Brain microvascular endothelial cell (primary cell): ENCODE measurements around the gene SH3BP4.

Source experiments
- DNase-seq: peaks from one replicate; pipeline ENCODE4 v3.0.0-alpha.2; 2020
- H3K27ac ChIP-seq: fragments of 250-450 bp; sonication (Bioruptor Pico); 2 replicates; pipeline ENCODE4 v1.5.1; 2020; ENCODE audit warnings: mild to moderate bottlenecking, moderate library complexity
- H3K27me3 ChIP-seq: fragments of 250-450 bp; sonication (Bioruptor Pico); replicated peaks from 2 replicates; pipeline ENCODE4 v1.5.1; 2020; ENCODE audit warnings: mild to moderate bottlenecking
- H3K36me3 ChIP-seq: fragments of 250-450 bp; sonication (Bioruptor Pico); replicated peaks from 2 replicates; pipeline ENCODE4 v1.5.1; 2020; ENCODE audit warnings: mild to moderate bottlenecking
- H3K4me3 ChIP-seq: 2 replicates; pipeline ENCODE4 v1.5.1; 2011; ENCODE audit warnings: low read depth, mild to moderate bottlenecking, control low read depth, low read length, moderate library complexity
- in situ Hi-C: cut with HindIII; loops from 2 replicates; pipeline ENCODE4 v1.10.0; 2017; ENCODE audit warnings: low sequenced_read_pairs, low pct_ligation_motif_present
- TF ChIP-seq, protein P1 (sequence below): IDR thresholded peaks from 2 replicates; pipeline ENCODE4 v1.5.1; 2011; ENCODE audit warnings: low read depth, mild to moderate bottlenecking, moderate library complexity, low read length, control low read depth, inconsistent platforms; ENCODE audit errors: missing control alignments

SH3BP4 gene

DNA sequence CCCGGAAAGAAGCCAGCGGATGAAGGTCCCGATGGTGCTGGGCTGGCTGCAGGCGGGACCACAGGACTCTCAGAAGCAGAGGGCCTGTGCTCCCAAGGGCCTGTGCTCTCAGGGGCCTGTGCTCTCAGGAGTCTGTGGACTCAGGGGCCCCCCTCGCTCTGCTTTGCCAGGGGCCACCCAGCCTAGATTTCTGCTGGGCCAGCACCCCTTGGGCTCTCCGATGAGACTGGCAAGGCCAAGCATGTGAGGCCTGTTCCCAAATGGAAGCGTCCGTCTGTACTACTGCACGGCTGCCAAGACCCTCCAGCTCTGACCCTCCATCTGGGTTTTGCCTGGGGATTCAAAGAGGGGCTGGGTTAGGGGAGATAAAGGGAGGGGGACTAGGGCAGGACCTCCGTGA, 54.6 kb downstream of the SH3BP4 start:
- no peak for DNase-seq
- in situ Hi-C loops = no loop called here
- TF ChIP-seq, protein P1, sequence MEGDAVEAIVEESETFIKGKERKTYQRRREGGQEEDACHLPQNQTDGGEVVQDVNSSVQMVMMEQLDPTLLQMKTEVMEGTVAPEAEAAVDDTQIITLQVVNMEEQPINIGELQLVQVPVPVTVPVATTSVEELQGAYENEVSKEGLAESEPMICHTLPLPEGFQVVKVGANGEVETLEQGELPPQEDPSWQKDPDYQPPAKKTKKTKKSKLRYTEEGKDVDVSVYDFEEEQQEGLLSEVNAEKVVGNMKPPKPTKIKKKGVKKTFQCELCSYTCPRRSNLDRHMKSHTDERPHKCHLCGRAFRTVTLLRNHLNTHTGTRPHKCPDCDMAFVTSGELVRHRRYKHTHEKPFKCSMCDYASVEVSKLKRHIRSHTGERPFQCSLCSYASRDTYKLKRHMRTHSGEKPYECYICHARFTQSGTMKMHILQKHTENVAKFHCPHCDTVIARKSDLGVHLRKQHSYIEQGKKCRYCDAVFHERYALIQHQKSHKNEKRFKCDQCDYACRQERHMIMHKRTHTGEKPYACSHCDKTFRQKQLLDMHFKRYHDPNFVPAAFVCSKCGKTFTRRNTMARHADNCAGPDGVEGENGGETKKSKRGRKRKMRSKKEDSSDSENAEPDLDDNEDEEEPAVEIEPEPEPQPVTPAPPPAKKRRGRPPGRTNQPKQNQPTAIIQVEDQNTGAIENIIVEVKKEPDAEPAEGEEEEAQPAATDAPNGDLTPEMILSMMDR = no peak
- no peak overlapping the region for H3K4me3 ChIP-seq
- H3K27ac ChIP-seq = no peak overlapping the region
- H3K36me3 ChIP-seq = peaks cover 4% of the 10 kb centered on the region
- H3K27me3 ChIP-seq = no peaks in the 10 kb centered on the region

DNA sequence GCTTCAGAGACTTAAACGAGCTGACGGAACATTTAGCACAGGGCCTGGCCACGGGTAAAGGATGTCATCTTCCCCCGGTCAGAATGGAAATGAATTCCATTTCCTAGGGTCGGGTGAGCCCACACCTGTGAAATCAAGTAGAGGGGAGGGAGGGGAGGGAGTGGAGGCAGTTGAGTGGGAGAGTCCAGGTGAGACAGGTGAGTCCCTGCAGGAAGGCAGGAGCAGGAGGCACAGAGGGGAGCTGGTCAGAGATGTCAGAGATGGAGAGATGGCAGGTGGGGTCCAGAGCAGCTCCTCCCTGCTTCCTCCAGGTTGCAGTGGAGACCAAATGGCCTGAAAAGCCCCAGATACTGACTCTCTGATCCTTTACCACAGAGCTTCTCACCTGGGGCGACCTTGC, 55.2 kb downstream of the SH3BP4 start:
- H3K36me3 ChIP-seq = peaks cover 4% of the 10 kb centered on the region
- no peak overlapping the region for H3K4me3 ChIP-seq
- no peak overlapping the region for H3K27ac ChIP-seq
- TF ChIP-seq, protein P1 = no peak
- in situ Hi-C loops = no loop called here
- DNase-seq = no peak
- H3K27me3 ChIP-seq = no peaks in the 10 kb centered on the region

GRCh38 chr2:235007664-235008457, 56.0 kb downstream of the SH3BP4 start:
- H3K36me3 ChIP-seq = no peaks in the 10 kb centered on the region
- no peak overlapping the region for H3K4me3 ChIP-seq
- H3K27ac ChIP-seq = no peak overlapping the region
- TF ChIP-seq, protein P1 = no peak
- H3K27me3 ChIP-seq = no peaks in the 10 kb centered on the region
- DNase-seq = no peak
- in situ Hi-C loops = no loop called here

DNA sequence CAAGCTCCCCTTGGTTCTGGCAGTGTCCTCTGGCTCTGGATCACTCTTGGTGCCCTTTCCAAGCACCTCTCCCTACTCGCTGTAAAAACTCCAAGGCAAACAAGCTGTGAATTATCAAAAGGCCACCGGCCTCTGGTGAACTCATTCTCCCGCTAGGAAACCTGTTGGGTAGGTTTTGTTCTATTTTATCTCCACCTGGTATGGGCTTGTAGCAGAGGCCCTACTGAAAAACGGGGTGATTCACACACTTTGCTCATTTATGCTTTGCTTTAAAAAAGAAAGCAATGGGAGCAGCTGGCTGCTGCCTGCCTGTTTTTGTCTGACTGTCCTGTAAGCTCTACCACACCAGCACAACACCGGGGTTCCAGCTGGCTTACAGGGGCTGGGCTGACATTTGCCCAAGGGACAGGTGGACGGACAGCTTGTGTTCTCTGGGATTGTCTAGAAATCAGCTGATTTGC, 56.8 kb downstream of the SH3BP4 start:
- H3K4me3 ChIP-seq = no peak overlapping the region
- TF ChIP-seq, protein P1 = no peak
- no peaks in the 10 kb centered on the region for H3K27me3 ChIP-seq
- no peaks in the 10 kb centered on the region for H3K36me3 ChIP-seq
- no peak for DNase-seq
- no peak overlapping the region for H3K27ac ChIP-seq
- in situ Hi-C loops = no loop called here

DNA sequence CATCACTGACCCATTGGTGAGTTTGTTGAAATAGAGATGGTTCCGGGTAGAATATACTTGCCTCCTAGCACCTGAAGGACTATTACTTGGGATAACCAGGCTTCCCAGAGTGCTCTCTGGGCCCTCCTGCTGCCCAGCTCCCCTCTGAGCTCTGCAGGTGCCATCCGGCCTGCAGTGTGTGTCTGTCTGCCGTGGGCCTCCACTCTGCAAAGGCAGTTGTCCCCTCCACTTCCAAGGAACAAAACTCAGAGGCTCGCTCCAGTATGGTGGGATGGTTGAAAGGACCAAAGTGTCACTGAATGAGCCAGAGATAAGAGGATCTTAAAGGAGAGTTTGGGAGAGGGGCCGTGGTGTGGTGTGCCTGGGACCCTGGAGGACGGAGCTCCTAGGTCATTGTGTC, 57.3 kb downstream of the SH3BP4 start:
- TF ChIP-seq, protein P1 = no peak
- no peaks in the 10 kb centered on the region for H3K36me3 ChIP-seq
- in situ Hi-C loops = no loop called here

More for the DNA sequence above, 57.3 kb downstream of the SH3BP4 start:
- no peaks in the 10 kb centered on the region for H3K27me3 ChIP-seq
- H3K27ac ChIP-seq = no peak overlapping the region
- no peak for DNase-seq
- H3K4me3 ChIP-seq = no peak overlapping the region
